ENCODE data around the gene EFNB2. TPM values are rescaled to one million over a fixed set of nuclear protein-coding genes. Genes with fewer than 3 reads are reported as not detected.

EFNB2 gene
- total and polyA plus RNA-seq, 2 donors (not counting 3 experiments of a cell fraction or from before 2014, with no cell fraction given), result 50.4 to 69.5 TPM

DNA sequence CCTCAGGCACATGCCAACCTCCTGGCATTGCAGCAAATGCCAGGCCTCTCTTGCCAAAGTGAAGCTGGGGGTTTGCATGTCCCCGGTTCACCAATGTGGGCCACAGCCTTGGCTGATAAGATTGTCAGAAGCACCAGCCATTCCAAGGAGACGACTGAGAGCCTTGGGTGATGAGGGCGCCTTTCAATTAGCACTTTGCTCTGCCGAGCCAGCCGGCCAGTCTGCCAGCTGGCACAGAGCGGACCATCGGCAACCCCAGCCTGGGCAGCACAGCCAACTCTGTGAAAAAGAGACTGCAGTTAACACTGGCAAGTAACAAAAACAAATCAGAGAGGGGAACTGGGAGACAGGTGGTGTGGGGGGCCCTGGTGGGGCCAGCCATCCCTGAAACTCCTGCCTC lies 67.3 kb downstream of the EFNB2 start:
- H3K27me3 ChIP-seq (ENCODE audit: control insufficient read depth in 2 of 2, insufficient read depth in 2 of 2, low read length in 2 of 2), result peaks cover 0 to 6% of the 10 kb centered on the region in 2 experiments
- CTCF ChIA-PET, result interaction anchor here (1.2 kb wide), 1 partner anchor 12 kb away, joined by 4 read pairs; no protein-coding TSS in a partner anchor
- no peak overlapping the region for H2AFZ ChIP-seq (ENCODE audit: low read depth, low read length)
- H3K36me3 ChIP-seq (ENCODE audit: control insufficient read depth in 2 of 2, extremely low read depth in 1 of 2, insufficient read depth in 2 of 2, low read length in 2 of 2), result no peaks in the 10 kb centered on the region
- no peak overlapping the region for H3K4me3 ChIP-seq (replicated peaks in 1 of 3; ENCODE audit: insufficient read depth in 1 of 3, low read depth in 1 of 3, low read length in 3 of 3)
- H3K9me1 ChIP-seq (replicated peaks; ENCODE audit: control insufficient read depth, extremely low read depth, insufficient read depth, low read length), result no peaks in the 10 kb centered on the region
- no peaks in the 10 kb centered on the region for H3K79me2 ChIP-seq (ENCODE audit: control insufficient read depth, insufficient read depth, low read length)
- dilution Hi-C loops (cut with MboI; ENCODE audit: extremely low pct_ligation_motif_present, low sequenced_read_pairs) (no loop called here), intact Hi-C loops (cut with micrococcal nuclease) (no loop called here)
- no peaks in the 10 kb centered on the region for H3K9me3 ChIP-seq (replicated peaks; ENCODE audit: control insufficient read depth, insufficient read depth, low read length)
- no peak overlapping the region for H3K9ac ChIP-seq (replicated peaks; ENCODE audit: extremely low read depth, insufficient read depth, low read length)
- H3K4me2 ChIP-seq (ENCODE audit: insufficient read depth, low read length), result no peak overlapping the region
- DNase-seq (ENCODE audit: low read depth, low spot score) (no peak), FAIRE-seq (no peak)
- peaks cover 8% of the 10 kb centered on the region for H3K4me1 ChIP-seq (ENCODE audit: control insufficient read depth, extremely low read depth, insufficient read depth, low read length)
- H4K20me1 ChIP-seq (replicated peaks; ENCODE audit: control insufficient read depth, extremely low read depth, insufficient read depth, low read length), result no peaks in the 10 kb centered on the region
- POLR2A ChIA-PET, result no interaction called here
- BruUV-seq (replicated peaks), result no TSS peak
- no peak overlapping the region for H3K27ac ChIP-seq (ENCODE audit: insufficient read depth, low read depth, low read length)
- TF ChIP-seq JUN (IDR thresholded peaks at IDR 0.05; ENCODE audit: borderline replicate concordance, insufficient read depth, insufficient read length, low read depth), result no peak
- TF ChIP-seq MYC (IDR thresholded peaks at IDR 0.05; ENCODE audit: low read depth, low read length), result no peak
- no peak for TF ChIP-seq POLR2AphosphoS5 (IDR thresholded peaks at IDR 0.05; ENCODE audit: insufficient read depth, low read depth, low read length)
- no peak for TF ChIP-seq EZH2 (IDR thresholded peaks at IDR 0.05; ENCODE audit: borderline replicate concordance, low read depth, low read length, severe bottlenecking)
- TF ChIP-seq, protein P1, sequence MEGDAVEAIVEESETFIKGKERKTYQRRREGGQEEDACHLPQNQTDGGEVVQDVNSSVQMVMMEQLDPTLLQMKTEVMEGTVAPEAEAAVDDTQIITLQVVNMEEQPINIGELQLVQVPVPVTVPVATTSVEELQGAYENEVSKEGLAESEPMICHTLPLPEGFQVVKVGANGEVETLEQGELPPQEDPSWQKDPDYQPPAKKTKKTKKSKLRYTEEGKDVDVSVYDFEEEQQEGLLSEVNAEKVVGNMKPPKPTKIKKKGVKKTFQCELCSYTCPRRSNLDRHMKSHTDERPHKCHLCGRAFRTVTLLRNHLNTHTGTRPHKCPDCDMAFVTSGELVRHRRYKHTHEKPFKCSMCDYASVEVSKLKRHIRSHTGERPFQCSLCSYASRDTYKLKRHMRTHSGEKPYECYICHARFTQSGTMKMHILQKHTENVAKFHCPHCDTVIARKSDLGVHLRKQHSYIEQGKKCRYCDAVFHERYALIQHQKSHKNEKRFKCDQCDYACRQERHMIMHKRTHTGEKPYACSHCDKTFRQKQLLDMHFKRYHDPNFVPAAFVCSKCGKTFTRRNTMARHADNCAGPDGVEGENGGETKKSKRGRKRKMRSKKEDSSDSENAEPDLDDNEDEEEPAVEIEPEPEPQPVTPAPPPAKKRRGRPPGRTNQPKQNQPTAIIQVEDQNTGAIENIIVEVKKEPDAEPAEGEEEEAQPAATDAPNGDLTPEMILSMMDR (IDR thresholded peaks at IDR 0.05; ENCODE audit: extremely low read depth in 1 of 2, insufficient read depth in 1 of 2, low read depth in 1 of 2, low read length in 2 of 2), result no peak
- no peak for TF ChIP-seq GATA2 (IDR thresholded peaks at IDR 0.05; ENCODE audit: insufficient read depth, insufficient read length, low read depth, low read length)
- no peak for TF ChIP-seq POLR2A (IDR thresholded peaks at IDR 0.05; ENCODE audit: low read depth, low read length)
- TF ChIP-seq, protein P2, sequence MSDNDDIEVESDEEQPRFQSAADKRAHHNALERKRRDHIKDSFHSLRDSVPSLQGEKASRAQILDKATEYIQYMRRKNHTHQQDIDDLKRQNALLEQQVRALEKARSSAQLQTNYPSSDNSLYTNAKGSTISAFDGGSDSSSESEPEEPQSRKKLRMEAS (IDR thresholded peaks at IDR 0.05; ENCODE audit: insufficient read depth, insufficient read length), result no peak
- TF ChIP-seq FOS (IDR thresholded peaks at IDR 0.05; ENCODE audit: borderline replicate concordance, insufficient read depth, low read length), result no peak
